ENCODE results near the gene AGPAT2.

- TF ChIP-seq CTCF (IDR thresholded peaks at IDR 0.05; ENCODE audit: borderline replicate concordance, extremely low read depth, low read length, poor library complexity, severe bottlenecking) (no peak), EZH2 (IDR thresholded peaks at IDR 0.05; ENCODE audit: borderline replicate concordance, low read depth, low read length, severe bottlenecking) (no peak)
Measured at GRCh38 chr9:136700959-136701667, 13.9 kb upstream of the AGPAT2 start.

Data from DND-41 (cell line).